Loucy (cell line): ENCODE data around the gene SMPD4.
"Not testable (repeated sequence)": the region's sequence is repeated elsewhere in the genome, so short reads cannot be mapped to it uniquely, and the experiment has no call there.

ENCODE experiments used
- H2AFZ ChIP-seq: fragments of 200-600 bp; sonication (generic); 2 replicates; pipeline ENCODE4 v1.6.0; 2016; ENCODE audit warnings: antibody characterized with exemption, mild to moderate bottlenecking, low read length, moderate library complexity
- H3F3A ChIP-seq: fragments of 200-600 bp; 2 replicates; pipeline ENCODE4 v1.6.0; 2016; ENCODE audit warnings: antibody characterized with exemption, low read depth, mild to moderate bottlenecking
- H3K27me3 ChIP-seq: fragments of 200-600 bp; sonication (generic); 2 replicates; pipeline ENCODE4 v1.6.1; 2014; ENCODE audit warnings: low read length, mild to moderate bottlenecking; ENCODE audit not compliant: insufficient read depth, poor library complexity, severe bottlenecking
- H3K36me3 ChIP-seq: fragments of 200-600 bp; sonication (generic); 2 replicates; pipeline ENCODE4 v1.6.1; 2016; ENCODE audit warnings: low read length; ENCODE audit not compliant: insufficient read depth
- H3K4me1 ChIP-seq: fragments of 200-600 bp; sonication (generic); 2 replicates; pipeline ENCODE4 v1.5.1; 2014; ENCODE audit warnings: low read length, mild to moderate bottlenecking; ENCODE audit not compliant: insufficient read depth, poor library complexity, severe bottlenecking
- H3K4me2 ChIP-seq: fragments of 200-600 bp; sonication (generic); 2 replicates; pipeline ENCODE4 v1.6.0; 2014; ENCODE audit warnings: antibody characterized with exemption, low read length, low read depth, mild to moderate bottlenecking; ENCODE audit not compliant: poor library complexity, severe bottlenecking
- H3K4me3 ChIP-seq: fragments of 200-600 bp; sonication (generic); 2 replicates; pipeline ENCODE4 v1.5.1; 2014; ENCODE audit warnings: low read length, mild to moderate bottlenecking, mixed read lengths; ENCODE audit not compliant: poor library complexity, severe bottlenecking
- H3K79me2 ChIP-seq: fragments of 200-600 bp; sonication (generic); 2 replicates; pipeline ENCODE4 v1.6.1; 2014; ENCODE audit warnings: low read length; ENCODE audit not compliant: insufficient read depth
- H3K9ac ChIP-seq: fragments of 200-600 bp; sonication (generic); 2 replicates; pipeline ENCODE4 v1.6.0; 2014; ENCODE audit warnings: mild to moderate bottlenecking, low read depth, low read length, moderate library complexity; ENCODE audit not compliant: poor library complexity, severe bottlenecking
- H3K9me2 ChIP-seq: fragments of 200-600 bp; sonication (generic); replicated peaks from 2 replicates; pipeline ENCODE4 v1.6.1; 2016; ENCODE audit warnings: low read depth, low read length, mixed read lengths
- H3K9me3 ChIP-seq: fragments of 200-600 bp; sonication (generic); 2 replicates; pipeline ENCODE4 v1.6.1; 2014; ENCODE audit warnings: mild to moderate bottlenecking, antibody characterized with exemption, low read length, low read depth; ENCODE audit not compliant: insufficient read depth
- H4K20me1 ChIP-seq: fragments of 200-600 bp; sonication (generic); 2 replicates; pipeline ENCODE4 v1.6.0; 2014; ENCODE audit warnings: antibody characterized with exemption, low read length, mild to moderate bottlenecking; ENCODE audit not compliant: insufficient read depth, poor library complexity, severe bottlenecking
- CTCF ChIP-seq: fragments of 200-600 bp; sonication (generic); conservative IDR thresholded peaks from 2 replicates; pipeline ENCODE4 v1.5.1; 2014; ENCODE audit warnings: mild to moderate bottlenecking, antibody characterized with exemption, low read length
- EZH2phosphoT487 ChIP-seq: fragments of 200-600 bp; IDR thresholded peaks from 2 replicates; pipeline ENCODE4 v1.6.1; 2018; ENCODE audit warnings: antibody characterized with exemption, mild to moderate bottlenecking, moderate library complexity, borderline replicate concordance

Gene SMPD4

GRCh38 chr2:130152816-130153595 is 28.4 kb downstream of the SMPD4 start:
- H3K4me3 ChIP-seq: no peak overlapping the region
- no peaks in the 10 kb centered on the region for H4K20me1 ChIP-seq
- no peaks in the 10 kb centered on the region for H3F3A ChIP-seq
- no peak overlapping the region for H3K9ac ChIP-seq
- TF ChIP-seq EZH2phosphoT487 (no peak), CTCF (no peak)
- no peak overlapping the region for H3K4me2 ChIP-seq
- no peaks in the 10 kb centered on the region for H3K9me3 ChIP-seq
- no peaks in the 10 kb centered on the region for H3K9me2 ChIP-seq
- H3K4me1 ChIP-seq: no peaks in the 10 kb centered on the region
- peaks cover 24% of the 10 kb centered on the region; the same call in 1 of the 2 replicates for H3K36me3 ChIP-seq
- H3K79me2 ChIP-seq: no peaks in the 10 kb centered on the region
- H2AFZ ChIP-seq: no peak overlapping the region
- no peaks in the 10 kb centered on the region for H3K27me3 ChIP-seq

- not testable (repeated sequence) for H3K4me3 ChIP-seq, H3K9me3 ChIP-seq, H3F3A ChIP-seq, H2AFZ ChIP-seq, H3K27me3 ChIP-seq, H3K4me2 ChIP-seq, H3K9ac ChIP-seq, H3K4me1 ChIP-seq, H4K20me1 ChIP-seq, H3K9me2 ChIP-seq, H3K79me2 ChIP-seq
- peaks cover 24% of the 10 kb centered on the region; the same call in 1 of the 2 replicates for H3K36me3 ChIP-seq
These were observed 29.1 kb downstream of the SMPD4 start for GRCh38 chr2:130152136-130152815.

- not testable (repeated sequence) for H3K4me3 ChIP-seq, H2AFZ ChIP-seq, H3F3A ChIP-seq, H3K9me3 ChIP-seq, H3K27me3 ChIP-seq, H4K20me1 ChIP-seq, H3K9ac ChIP-seq, H3K79me2 ChIP-seq, H3K4me2 ChIP-seq, H3K4me1 ChIP-seq, H3K9me2 ChIP-seq
- peaks cover 20% of the 10 kb centered on the region; the same call in 1 of the 2 replicates for H3K36me3 ChIP-seq
These were observed 30.3 kb downstream of the SMPD4 start for GRCh38 chr2:130151145-130151512.

GRCh38 chr2:130150181-130151144 is 30.9 kb downstream of the SMPD4 start:
- Histone ChIP-seq H4K20me1 (no peaks in the 10 kb centered on the region), H3K4me3 (no peak overlapping the region), H3F3A (no peaks in the 10 kb centered on the region), H2AFZ (no peak overlapping the region), H3K36me3 (peaks cover 18% of the 10 kb centered on the region; the same call in 1 of the 2 replicates), H3K4me2 (no peak overlapping the region), H3K27me3 (no peaks in the 10 kb centered on the region), H3K9ac (no peak overlapping the region), H3K9me3 (no peaks in the 10 kb centered on the region), H3K9me2 (no peaks in the 10 kb centered on the region), H3K4me1 (no peaks in the 10 kb centered on the region), H3K79me2 (no peaks in the 10 kb centered on the region)
- TF ChIP-seq EZH2phosphoT487 (no peak), CTCF (no peak)

- not testable (repeated sequence) for H4K20me1 ChIP-seq, H3K9ac ChIP-seq, H3K27me3 ChIP-seq, H3K9me2 ChIP-seq, H3K4me3 ChIP-seq, H3K9me3 ChIP-seq, H3K79me2 ChIP-seq, H3F3A ChIP-seq, H3K4me2 ChIP-seq, H2AFZ ChIP-seq, H3K4me1 ChIP-seq
- peaks cover 10% of the 10 kb centered on the region; the same call in 1 of the 2 replicates for H3K36me3 ChIP-seq
These were observed 32.9 kb downstream of the SMPD4 start for GRCh38 chr2:130148515-130148914.
